ENCODE measurements around the gene FBN2. TPM values are rescaled to one million over a fixed set of nuclear protein-coding genes. Genes with fewer than 3 reads are reported as not detected.

FBN2 gene
- total RNA-seq, 1 experiment from 2014 or later, result 0.08 TPM

DNA sequence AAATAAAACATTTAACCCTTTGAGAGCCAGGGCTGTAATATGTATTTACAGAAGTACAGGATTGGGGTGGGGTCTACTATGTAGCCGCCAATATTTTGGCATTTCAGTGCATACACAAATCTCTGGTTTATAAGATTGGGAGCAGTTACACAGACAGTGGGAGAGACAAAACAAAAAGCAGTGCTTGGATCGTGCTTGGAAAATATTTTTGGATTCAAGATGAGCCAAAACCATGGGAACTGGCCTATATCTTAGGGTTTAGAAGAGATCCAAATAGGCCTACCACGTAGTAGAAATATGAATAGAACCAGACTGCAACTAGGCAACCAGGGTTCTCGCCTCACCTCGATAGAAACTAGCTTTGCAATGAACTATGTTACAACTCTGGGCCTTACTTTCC, 284.9 kb downstream of the FBN2 start:
- intact Hi-C loops (cut with micrococcal nuclease; ENCODE audit: unreplicated experiment), result no loop called here
- Histone ChIP-seq H3K36me3 (ENCODE audit: control insufficient read depth, insufficient read depth, low read length) (no peaks in the 10 kb centered on the region), H3K27me3 (ENCODE audit: control insufficient read depth, insufficient read depth, low read length) (no peaks in the 10 kb centered on the region), H3K4me1 (ENCODE audit: control insufficient read depth, insufficient read depth, low read length) (no peaks in the 10 kb centered on the region), H3K27ac (ENCODE audit: low read length) (no peak overlapping the region), H3K4me3 (ENCODE audit: low read depth in 2 of 2, low read length in 2 of 2) (no peak overlapping the region), H3K9me3 (ENCODE audit: control insufficient read depth, insufficient read depth, low read depth, low read length) (no peaks in the 10 kb centered on the region; the same call in 1 of the 2 replicates)
- in situ Hi-C loops (cut with HindIII; ENCODE audit: low pct_unique_long_range_greater_than_20kb, low sequenced_read_pairs), result no loop called here
- CTCF ChIA-PET, result no interaction called here
- DNase-seq (ENCODE audit: low read depth, low spot score) (no peak), ATAC-seq (no peak)
- POLR2A ChIA-PET, result no interaction called here
- BruUV-seq (replicated peaks), result no TSS peak
- TF ChIP-seq TCF7L2 (IDR thresholded peaks at IDR 0.05; ENCODE audit: low read depth, low read length), result no peak
- no peak for TF ChIP-seq SIN3A (IDR thresholded peaks at IDR 0.05; ENCODE audit: borderline replicate concordance, insufficient read depth, low read depth, low read length)
- no peak for TF ChIP-seq POLR2AphosphoS5 (IDR thresholded peaks at IDR 0.05; ENCODE audit: low read depth, low read length)
- no peak for TF ChIP-seq REST (IDR thresholded peaks at IDR 0.05; ENCODE audit: insufficient read depth in 1 of 2, low read depth in 2 of 2, low read length in 1 of 2)
- TF ChIP-seq, protein P1, sequence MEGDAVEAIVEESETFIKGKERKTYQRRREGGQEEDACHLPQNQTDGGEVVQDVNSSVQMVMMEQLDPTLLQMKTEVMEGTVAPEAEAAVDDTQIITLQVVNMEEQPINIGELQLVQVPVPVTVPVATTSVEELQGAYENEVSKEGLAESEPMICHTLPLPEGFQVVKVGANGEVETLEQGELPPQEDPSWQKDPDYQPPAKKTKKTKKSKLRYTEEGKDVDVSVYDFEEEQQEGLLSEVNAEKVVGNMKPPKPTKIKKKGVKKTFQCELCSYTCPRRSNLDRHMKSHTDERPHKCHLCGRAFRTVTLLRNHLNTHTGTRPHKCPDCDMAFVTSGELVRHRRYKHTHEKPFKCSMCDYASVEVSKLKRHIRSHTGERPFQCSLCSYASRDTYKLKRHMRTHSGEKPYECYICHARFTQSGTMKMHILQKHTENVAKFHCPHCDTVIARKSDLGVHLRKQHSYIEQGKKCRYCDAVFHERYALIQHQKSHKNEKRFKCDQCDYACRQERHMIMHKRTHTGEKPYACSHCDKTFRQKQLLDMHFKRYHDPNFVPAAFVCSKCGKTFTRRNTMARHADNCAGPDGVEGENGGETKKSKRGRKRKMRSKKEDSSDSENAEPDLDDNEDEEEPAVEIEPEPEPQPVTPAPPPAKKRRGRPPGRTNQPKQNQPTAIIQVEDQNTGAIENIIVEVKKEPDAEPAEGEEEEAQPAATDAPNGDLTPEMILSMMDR (IDR thresholded peaks at IDR 0.05), result no peak

- ATAC-seq, result no peak
- in situ Hi-C loops (cut with HindIII; ENCODE audit: low pct_unique_long_range_greater_than_20kb, low sequenced_read_pairs) (no loop called here), intact Hi-C loops (cut with micrococcal nuclease; ENCODE audit: unreplicated experiment) (no loop called here)
- POLR2A ChIA-PET, result no interaction called here
- H3K27ac ChIP-seq (ENCODE audit: low read length), result no peak overlapping the region
- no peaks in the 10 kb centered on the region for H3K27me3 ChIP-seq (ENCODE audit: control insufficient read depth, insufficient read depth, low read length)
- TF ChIP-seq REST (IDR thresholded peaks at IDR 0.05; ENCODE audit: insufficient read depth in 1 of 2, low read depth in 2 of 2, low read length in 1 of 2), result no peak
- TF ChIP-seq, protein P1 (IDR thresholded peaks at IDR 0.05), result no peak
- TF ChIP-seq POLR2AphosphoS5 (IDR thresholded peaks at IDR 0.05; ENCODE audit: low read depth, low read length), result no peak
- TF ChIP-seq SIN3A (IDR thresholded peaks at IDR 0.05; ENCODE audit: borderline replicate concordance, insufficient read depth, low read depth, low read length), result no peak
- no peak for TF ChIP-seq TCF7L2 (IDR thresholded peaks at IDR 0.05; ENCODE audit: low read depth, low read length)
- H3K4me3 ChIP-seq (ENCODE audit: low read depth in 2 of 2, low read length in 2 of 2), result no peak overlapping the region
- H3K9me3 ChIP-seq (ENCODE audit: control insufficient read depth, insufficient read depth, low read depth, low read length), result no peaks in the 10 kb centered on the region; the same call in 1 of the 2 replicates
- no peak for DNase-seq (ENCODE audit: low read depth, low spot score)
- H3K36me3 ChIP-seq (ENCODE audit: control insufficient read depth, insufficient read depth, low read length), result no peaks in the 10 kb centered on the region
- no TSS peak for BruUV-seq (replicated peaks)
- CTCF ChIA-PET, result no interaction called here
- no peaks in the 10 kb centered on the region for H3K4me1 ChIP-seq (ENCODE audit: control insufficient read depth, insufficient read depth, low read length)
Measured at GRCh38 chr5:128252756-128253155, 285.3 kb downstream of the FBN2 start.
